Breast epithelium (tissue), 4 donors: Measurements from ENCODE around the gene DENND4B. TPM values are rescaled to one million over a fixed set of nuclear protein-coding genes. Genes with fewer than 3 reads are reported as not detected.

Source experiments
- DNase-seq, 2 donors: peaks; one replicate each; pipeline ENCODE4 v3.0.0-alpha.2; 2019; ENCODE audit warnings: low spot score in 2 of 2
- H3K27ac ChIP-seq, 2 donors: fragments of 200-600 bp; sonication (generic) in 1 of 2; one replicate each; pipeline ENCODE4 v1.5.1; 2016 to 2019; ENCODE audit warnings: mild to moderate bottlenecking in 1 of 2
- H3K27me3 ChIP-seq, 2 donors: fragments of 200-600 bp; sonication (generic) in 1 of 2; one replicate each; pipeline versions ENCODE4 v1.5.1 to v1.6.0; 2017 to 2019; ENCODE audit warnings: control low read depth in 1 of 2, mild to moderate bottlenecking in 1 of 2
- H3K36me3 ChIP-seq: fragments of 200-600 bp; one replicate; pipeline ENCODE4 v1.5.1; 2019
- H3K4me1 ChIP-seq, 2 donors: fragments of 200-600 bp; sonication (generic); one replicate each; pipeline ENCODE4 v1.5.1; 2016 to 2019; ENCODE audit warnings: control low read depth in 1 of 2
- H3K4me3 ChIP-seq, 3 donors: fragments of 200-600 bp; sonication (generic); 1 replicate in 2 of 3; 2 replicates in 1 of 3; pipeline ENCODE4 v1.5.1; 2016 to 2019; ENCODE audit warnings: mild to moderate bottlenecking in 3 of 3, moderate library complexity in 2 of 3
- H3K9me3 ChIP-seq, 2 donors: fragments of 200-600 bp; sonication (generic) in 1 of 2; one replicate each; pipeline ENCODE4 v1.5.1; 2016 to 2019; ENCODE audit warnings: control low read depth in 1 of 2
- POLR2A ChIP-seq: fragments of 450-650 bp; IDR thresholded peaks from one replicate; pipeline ENCODE4 v1.6.1; 2016; ENCODE audit warnings: antibody characterized with exemption, mild to moderate bottlenecking, moderate library complexity
- POLR2AphosphoS5 ChIP-seq, 3 donors: sonication (generic); formaldehyde crosslinking; IDR thresholded peaks; one replicate each; pipeline ENCODE4 v1.6.1; 2017; ENCODE audit warnings: antibody characterized with exemption in 3 of 3
- intact Hi-C: fragments of 100-400 bp; cut with DNase I; formaldehyde crosslinking; loops from one replicate; pipeline ENCODE4 v1.15.1; 2023; ENCODE audit warnings: low total_unique reads
- total RNA-seq, 3 donors: library from RNA; depleted of rRNA; stranded (reverse); fragments of >200 nt; gene quantifications; one replicate each; pipeline ENCODE4 v1.1.0, GENCODE V29; 2016
- TF ChIP-seq, protein P1 (sequence below), 3 donors: fragments of 450-650 bp; IDR thresholded peaks; one replicate each; pipeline ENCODE4 v1.5.1; 2016 to 2017; ENCODE audit warnings: antibody characterized with exemption in 3 of 3, mild to moderate bottlenecking in 3 of 3, moderate library complexity in 3 of 3

Gene DENND4B
- total RNA-seq, 3 donors from 2014 or later, result 33.4 to 34.1 (median 33.8) TPM

GRCh38 chr1:153888533-153888932, 58.0 kb downstream of the DENND4B start:
- intact Hi-C loops, result no loop called here
- Histone ChIP-seq H3K4me3 (no peak overlapping the region), H3K4me1 (no peaks in the 10 kb centered on the region), H3K27ac (no peak overlapping the region), H3K27me3 (no peaks in the 10 kb centered on the region), H3K36me3 (no peaks in the 10 kb centered on the region), H3K9me3 (no peaks in the 10 kb centered on the region)
- DNase-seq, result no peak
- TF ChIP-seq POLR2A, result no peak
- TF ChIP-seq, protein P1, sequence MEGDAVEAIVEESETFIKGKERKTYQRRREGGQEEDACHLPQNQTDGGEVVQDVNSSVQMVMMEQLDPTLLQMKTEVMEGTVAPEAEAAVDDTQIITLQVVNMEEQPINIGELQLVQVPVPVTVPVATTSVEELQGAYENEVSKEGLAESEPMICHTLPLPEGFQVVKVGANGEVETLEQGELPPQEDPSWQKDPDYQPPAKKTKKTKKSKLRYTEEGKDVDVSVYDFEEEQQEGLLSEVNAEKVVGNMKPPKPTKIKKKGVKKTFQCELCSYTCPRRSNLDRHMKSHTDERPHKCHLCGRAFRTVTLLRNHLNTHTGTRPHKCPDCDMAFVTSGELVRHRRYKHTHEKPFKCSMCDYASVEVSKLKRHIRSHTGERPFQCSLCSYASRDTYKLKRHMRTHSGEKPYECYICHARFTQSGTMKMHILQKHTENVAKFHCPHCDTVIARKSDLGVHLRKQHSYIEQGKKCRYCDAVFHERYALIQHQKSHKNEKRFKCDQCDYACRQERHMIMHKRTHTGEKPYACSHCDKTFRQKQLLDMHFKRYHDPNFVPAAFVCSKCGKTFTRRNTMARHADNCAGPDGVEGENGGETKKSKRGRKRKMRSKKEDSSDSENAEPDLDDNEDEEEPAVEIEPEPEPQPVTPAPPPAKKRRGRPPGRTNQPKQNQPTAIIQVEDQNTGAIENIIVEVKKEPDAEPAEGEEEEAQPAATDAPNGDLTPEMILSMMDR (IDR thresholded peaks at IDR 0.05), result no peak
- no peak for TF ChIP-seq POLR2AphosphoS5 (IDR thresholded peaks at IDR 0.05)

GRCh38 chr1:153886127-153886526, 60.4 kb downstream of the DENND4B start:
- intact Hi-C loops, result no loop called here
- Histone ChIP-seq H3K9me3 (no peaks in the 10 kb centered on the region), H3K27ac (no peak overlapping the region), H3K27me3 (no peaks in the 10 kb centered on the region), H3K4me1 (peaks cover 0 to 6% of the 10 kb centered on the region in 2 donors), H3K36me3 (no peaks in the 10 kb centered on the region), H3K4me3 (no peak overlapping the region)
- DNase-seq, result no peak
- TF ChIP-seq POLR2AphosphoS5 (IDR thresholded peaks at IDR 0.05) (no peak), POLR2A (no peak)
- TF ChIP-seq, protein P1 (IDR thresholded peaks at IDR 0.05), result no peak

- Histone ChIP-seq H3K27me3 (no peaks in the 10 kb centered on the region), H3K4me3 (no peak overlapping the region), H3K36me3 (no peaks in the 10 kb centered on the region), H3K4me1 (peaks cover 0 to 6% of the 10 kb centered on the region in 2 donors), H3K9me3 (no peaks in the 10 kb centered on the region), H3K27ac (no peak overlapping the region)
- intact Hi-C loops, result no loop called here
- TF ChIP-seq POLR2AphosphoS5 (IDR thresholded peaks at IDR 0.05) (no peak), POLR2A (no peak)
- TF ChIP-seq, protein P1 (IDR thresholded peaks at IDR 0.05), result no peak
- no peak for DNase-seq
These were observed 63.3 kb downstream of the DENND4B start for GRCh38 chr1:153883223-153883622.

DNA sequence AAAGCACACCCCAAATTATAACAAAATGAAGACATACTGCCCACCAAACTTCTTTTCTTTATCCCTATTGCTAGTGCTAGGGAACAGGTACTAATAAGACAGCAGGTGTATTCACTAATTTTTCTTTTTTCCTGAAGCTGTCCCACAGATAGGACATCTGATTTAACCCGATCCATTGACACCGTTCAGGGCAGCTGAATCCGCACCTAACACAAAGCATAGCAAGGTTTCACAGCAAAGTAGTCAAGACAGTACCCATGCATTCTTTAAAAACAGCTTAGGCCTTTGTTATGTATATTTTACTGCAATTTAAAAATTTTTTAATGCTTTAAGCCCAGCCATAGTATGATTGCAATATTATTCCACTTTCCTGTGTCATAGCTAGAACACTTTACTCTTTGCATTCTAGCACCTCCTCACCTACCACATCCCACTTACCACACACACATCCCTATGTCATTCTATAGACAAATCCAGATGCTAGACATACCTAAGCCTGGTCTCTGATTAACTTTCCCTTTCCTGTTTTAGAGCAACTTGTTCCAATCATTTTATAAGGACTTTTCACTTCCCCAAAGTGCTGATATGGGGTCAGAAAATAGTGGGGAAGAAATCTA, 64.1 kb downstream of the DENND4B start:
- DNase-seq, result no peak
- H3K4me3 ChIP-seq, result peak overlapping the region in 1 of 3 donors; percentile 43
- no peak for TF ChIP-seq POLR2AphosphoS5 (IDR thresholded peaks at IDR 0.05)
- TF ChIP-seq, protein P1 (IDR thresholded peaks at IDR 0.05), result no peak
- TF ChIP-seq POLR2A, result no peak
- H3K36me3 ChIP-seq, result no peaks in the 10 kb centered on the region
- peaks cover 0 to 6% of the 10 kb centered on the region in 2 donors for H3K4me1 ChIP-seq
- H3K27ac ChIP-seq, result no peak overlapping the region
- no peaks in the 10 kb centered on the region for H3K9me3 ChIP-seq
- H3K27me3 ChIP-seq, result no peaks in the 10 kb centered on the region
- intact Hi-C loops, result no loop called here

DNA sequence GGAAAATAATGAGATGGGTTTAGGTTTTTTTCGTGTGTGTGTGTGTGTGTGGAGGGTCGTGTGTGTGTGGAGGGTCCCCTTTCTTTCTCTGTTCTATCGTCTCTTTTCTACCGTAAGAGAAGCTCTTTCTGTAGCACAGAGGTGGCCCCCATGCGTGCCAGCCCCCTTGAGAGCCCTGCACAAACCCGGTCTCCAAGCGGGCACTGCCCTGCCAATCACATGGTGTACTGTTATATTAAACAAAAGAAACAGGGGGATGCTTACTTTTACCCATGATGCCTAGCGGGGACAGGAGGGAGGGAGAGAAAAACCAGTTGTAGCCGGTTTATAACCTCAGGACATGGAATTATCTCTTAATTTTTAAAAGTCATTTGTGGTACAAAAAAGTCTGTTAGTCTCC, 64.8 kb downstream of the DENND4B start:
- Histone ChIP-seq H3K9me3 (no peaks in the 10 kb centered on the region), H3K27me3 (no peaks in the 10 kb centered on the region), H3K4me3 (peak overlapping the region in 1 of 3 donors; percentile 43), H3K4me1 (peaks cover 0 to 6% of the 10 kb centered on the region in 2 donors), H3K36me3 (no peaks in the 10 kb centered on the region), H3K27ac (peak overlapping the region in 1 of 2 donors; percentile 5)
- intact Hi-C loops, result no loop called here
- DNase-seq, result no peak
- TF ChIP-seq, protein P1 (IDR thresholded peaks at IDR 0.05), result no peak
- no peak for TF ChIP-seq POLR2AphosphoS5 (IDR thresholded peaks at IDR 0.05)
- TF ChIP-seq POLR2A, result no peak
